ENCODE results near the gene UBE2I.

- TF ChIP-seq CTCF (IDR thresholded peaks at IDR 0.05; ENCODE audit: low read length) (no peak), EZH2 (optimal IDR thresholded peaks at IDR 0.05; ENCODE audit: low read depth, low read length) (no peak), EZH2phosphoT487 (IDR thresholded peaks at IDR 0.05; ENCODE audit: low read length) (no peak)
These were observed 44.9 kb upstream of the UBE2I start for GRCh38 chr16:1264345-1265089.
